ENCODE results near the gene SRCIN1.

- no peak for TF ChIP-seq CTCF (IDR thresholded peaks at IDR 0.05)
- TF ChIP-seq POLR2A (IDR thresholded peaks at IDR 0.05) = no peak
Measured at GRCh38 chr17:38586788-38587187, 19.0 kb downstream of the SRCIN1 start.
